ENCODE measurements around the gene SPECC1. TPM values are rescaled to one million over a fixed set of nuclear protein-coding genes. Genes with fewer than 3 reads are reported as not detected.

SPECC1 gene
- total and polyA plus RNA-seq, 9 of the 15 experiments (the other 6 are each of a cell fraction or from before 2014, with no cell fraction given): 2.4 to 19.6 (median 14.7) TPM

DNA sequence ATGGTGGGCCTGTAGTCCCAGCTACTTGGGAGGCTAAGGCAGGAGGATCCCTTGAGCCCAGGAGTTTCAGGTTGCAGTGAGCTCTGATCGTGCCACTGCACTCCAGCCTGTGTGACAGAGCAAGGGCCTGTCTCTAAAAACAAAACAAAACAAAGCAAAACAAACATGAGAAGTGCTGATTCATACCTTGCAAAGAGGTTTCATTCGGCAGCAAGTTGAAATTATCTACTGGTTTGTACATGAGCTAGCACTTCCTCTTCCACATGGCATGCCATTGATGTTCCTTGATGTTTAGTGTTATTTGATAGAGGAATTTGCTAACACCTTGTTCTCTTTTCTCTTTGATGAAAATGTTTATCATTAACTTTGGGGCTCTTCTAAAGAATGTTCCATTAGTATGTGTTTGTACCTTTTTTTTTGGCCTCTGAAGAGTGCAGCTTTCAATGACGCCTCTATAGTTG lies 50.6 kb downstream of the SPECC1 start (continued):
- TF ChIP-seq, protein P1, sequence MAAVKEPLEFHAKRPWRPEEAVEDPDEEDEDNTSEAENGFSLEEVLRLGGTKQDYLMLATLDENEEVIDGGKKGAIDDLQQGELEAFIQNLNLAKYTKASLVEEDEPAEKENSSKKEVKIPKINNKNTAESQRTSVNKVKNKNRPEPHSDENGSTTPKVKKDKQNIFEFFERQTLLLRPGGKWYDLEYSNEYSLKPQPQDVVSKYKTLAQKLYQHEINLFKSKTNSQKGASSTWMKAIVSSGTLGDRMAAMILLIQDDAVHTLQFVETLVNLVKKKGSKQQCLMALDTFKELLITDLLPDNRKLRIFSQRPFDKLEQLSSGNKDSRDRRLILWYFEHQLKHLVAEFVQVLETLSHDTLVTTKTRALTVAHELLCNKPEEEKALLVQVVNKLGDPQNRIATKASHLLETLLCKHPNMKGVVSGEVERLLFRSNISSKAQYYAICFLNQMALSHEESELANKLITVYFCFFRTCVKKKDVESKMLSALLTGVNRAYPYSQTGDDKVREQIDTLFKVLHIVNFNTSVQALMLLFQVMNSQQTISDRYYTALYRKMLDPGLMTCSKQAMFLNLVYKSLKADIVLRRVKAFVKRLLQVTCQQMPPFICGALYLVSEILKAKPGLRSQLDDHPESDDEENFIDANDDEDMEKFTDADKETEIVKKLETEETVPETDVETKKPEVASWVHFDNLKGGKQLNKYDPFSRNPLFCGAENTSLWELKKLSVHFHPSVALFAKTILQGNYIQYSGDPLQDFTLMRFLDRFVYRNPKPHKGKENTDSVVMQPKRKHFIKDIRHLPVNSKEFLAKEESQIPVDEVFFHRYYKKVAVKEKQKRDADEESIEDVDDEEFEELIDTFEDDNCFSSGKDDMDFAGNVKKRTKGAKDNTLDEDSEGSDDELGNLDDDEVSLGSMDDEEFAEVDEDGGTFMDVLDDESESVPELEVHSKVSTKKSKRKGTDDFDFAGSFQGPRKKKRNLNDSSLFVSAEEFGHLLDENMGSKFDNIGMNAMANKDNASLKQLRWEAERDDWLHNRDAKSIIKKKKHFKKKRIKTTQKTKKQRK (IDR thresholded peaks at IDR 0.05; ENCODE audit: borderline replicate concordance, low read depth, low read length): no peak
- TF ChIP-seq TRIM24 (IDR thresholded peaks at IDR 0.05): peak; percentile 46 to 79; a peak in 1 of 4 replicates
- peak; percentile 66 for TF ChIP-seq EP300 (IDR thresholded peaks at IDR 0.05; ENCODE audit: low read length)
- TF ChIP-seq ZNF76 (CRISPR knock-in tag; IDR thresholded peaks at IDR 0.05; ENCODE audit: borderline replicate concordance): no peak
- no peak for TF ChIP-seq CBFB (CRISPR knock-in tag; IDR thresholded peaks at IDR 0.05)
- TF ChIP-seq, protein P2, sequence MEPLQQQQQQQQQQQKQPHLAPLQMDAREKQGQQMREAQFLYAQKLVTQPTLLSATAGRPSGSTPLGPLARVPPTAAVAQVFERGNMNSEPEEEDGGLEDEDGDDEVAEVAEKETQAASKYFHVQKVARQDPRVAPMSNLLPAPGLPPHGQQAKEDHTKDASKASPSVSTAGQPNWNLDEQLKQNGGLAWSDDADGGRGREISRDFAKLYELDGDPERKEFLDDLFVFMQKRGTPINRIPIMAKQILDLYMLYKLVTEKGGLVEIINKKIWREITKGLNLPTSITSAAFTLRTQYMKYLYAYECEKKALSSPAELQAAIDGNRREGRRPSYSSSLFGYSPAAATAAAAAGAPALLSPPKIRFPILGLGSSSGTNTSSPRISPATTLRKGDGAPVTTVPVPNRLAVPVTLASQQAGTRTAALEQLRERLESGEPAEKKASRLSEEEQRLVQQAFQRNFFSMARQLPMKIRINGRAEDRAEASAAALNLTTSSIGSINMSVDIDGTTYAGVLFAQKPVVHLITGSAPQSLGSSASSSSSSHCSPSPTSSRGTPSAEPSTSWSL (CRISPR knock-in tag; IDR thresholded peaks at IDR 0.05; ENCODE audit: borderline replicate concordance): no peak
- no peak for TF ChIP-seq ZNF77 (CRISPR knock-in tag; IDR thresholded peaks at IDR 0.05)
- no peak for TF ChIP-seq EZH2 (IDR thresholded peaks at IDR 0.05; ENCODE audit: borderline replicate concordance, low read depth, low read length)
- TF ChIP-seq, protein P3, sequence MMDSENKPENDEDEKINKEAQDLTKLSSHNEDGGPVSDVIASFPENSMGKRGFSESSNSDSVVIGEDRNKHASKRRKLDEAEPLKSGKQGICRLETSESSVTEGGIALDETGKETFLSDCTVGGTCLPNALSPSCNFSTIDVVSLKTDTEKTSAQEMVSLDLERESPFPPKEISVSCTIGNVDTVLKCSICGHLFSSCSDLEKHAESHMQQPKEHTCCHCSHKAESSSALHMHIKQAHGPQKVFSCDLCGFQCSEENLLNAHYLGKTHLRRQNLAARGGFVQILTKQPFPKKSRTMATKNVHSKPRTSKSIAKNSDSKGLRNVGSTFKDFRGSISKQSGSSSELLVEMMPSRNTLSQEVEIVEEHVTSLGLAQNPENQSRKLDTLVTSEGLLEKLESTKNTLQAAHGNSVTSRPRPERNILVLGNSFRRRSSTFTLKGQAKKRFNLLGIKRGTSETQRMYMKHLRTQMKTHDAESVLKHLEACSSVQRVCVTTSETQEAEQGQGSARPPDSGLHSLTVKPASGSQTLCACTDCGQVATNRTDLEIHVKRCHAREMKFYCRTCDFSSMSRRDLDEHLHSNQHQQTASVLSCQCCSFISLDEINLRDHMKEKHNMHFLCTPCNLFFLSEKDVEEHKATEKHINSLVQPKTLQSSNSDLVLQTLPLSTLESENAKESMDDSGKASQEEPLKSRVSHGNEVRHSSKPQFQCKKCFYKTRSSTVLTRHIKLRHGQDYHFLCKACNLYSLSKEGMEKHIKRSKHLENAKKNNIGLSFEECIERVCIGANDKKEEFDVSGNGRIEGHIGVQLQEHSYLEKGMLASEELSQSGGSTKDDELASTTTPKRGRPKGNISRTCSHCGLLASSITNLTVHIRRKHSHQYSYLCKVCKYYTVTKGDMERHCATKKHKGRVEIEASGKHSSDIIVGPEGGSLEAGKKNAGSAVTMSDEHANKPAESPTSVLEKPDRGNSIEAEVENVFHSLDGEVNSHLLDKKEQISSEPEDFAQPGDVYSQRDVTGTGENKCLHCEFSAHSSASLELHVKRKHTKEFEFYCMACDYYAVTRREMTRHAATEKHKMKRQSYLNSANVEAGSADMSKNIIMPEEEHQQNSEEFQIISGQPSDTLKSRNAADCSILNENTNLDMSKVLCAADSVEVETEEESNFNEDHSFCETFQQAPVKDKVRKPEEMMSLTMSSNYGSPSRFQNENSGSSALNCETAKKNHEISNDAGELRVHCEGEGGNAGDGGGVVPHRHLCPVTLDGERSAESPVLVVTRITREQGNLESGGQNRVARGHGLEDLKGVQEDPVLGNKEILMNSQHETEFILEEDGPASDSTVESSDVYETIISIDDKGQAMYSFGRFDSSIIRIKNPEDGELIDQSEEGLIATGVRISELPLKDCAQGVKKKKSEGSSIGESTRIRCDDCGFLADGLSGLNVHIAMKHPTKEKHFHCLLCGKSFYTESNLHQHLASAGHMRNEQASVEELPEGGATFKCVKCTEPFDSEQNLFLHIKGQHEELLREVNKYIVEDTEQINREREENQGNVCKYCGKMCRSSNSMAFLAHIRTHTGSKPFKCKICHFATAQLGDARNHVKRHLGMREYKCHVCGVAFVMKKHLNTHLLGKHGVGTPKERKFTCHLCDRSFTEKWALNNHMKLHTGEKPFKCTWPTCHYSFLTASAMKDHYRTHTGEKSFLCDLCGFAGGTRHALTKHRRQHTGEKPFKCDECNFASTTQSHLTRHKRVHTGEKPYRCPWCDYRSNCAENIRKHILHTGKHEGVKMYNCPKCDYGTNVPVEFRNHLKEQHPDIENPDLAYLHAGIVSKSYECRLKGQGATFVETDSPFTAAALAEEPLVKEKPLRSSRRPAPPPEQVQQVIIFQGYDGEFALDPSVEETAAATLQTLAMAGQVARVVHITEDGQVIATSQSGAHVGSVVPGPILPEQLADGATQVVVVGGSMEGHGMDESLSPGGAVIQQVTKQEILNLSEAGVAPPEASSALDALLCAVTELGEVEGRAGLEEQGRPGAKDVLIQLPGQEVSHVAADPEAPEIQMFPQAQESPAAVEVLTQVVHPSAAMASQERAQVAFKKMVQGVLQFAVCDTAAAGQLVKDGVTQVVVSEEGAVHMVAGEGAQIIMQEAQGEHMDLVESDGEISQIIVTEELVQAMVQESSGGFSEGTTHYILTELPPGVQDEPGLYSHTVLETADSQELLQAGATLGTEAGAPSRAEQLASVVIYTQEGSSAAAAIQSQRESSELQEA (IDR thresholded peaks at IDR 0.05; ENCODE audit: low read depth): no peak
- TF ChIP-seq BRD4 (IDR thresholded peaks at IDR 0.05): no peak
- TF ChIP-seq JUND (IDR thresholded peaks at IDR 0.05; ENCODE audit: borderline replicate concordance, low read depth, low read length): peak; percentile 41; the same call in 1 of the 2 replicates
- TF ChIP-seq JUND (tag; IDR thresholded peaks at IDR 0.05; ENCODE audit: borderline replicate concordance, low read depth, low read length): no peak; the same call in 2 of the 3 replicates
- TF ChIP-seq, protein P4, sequence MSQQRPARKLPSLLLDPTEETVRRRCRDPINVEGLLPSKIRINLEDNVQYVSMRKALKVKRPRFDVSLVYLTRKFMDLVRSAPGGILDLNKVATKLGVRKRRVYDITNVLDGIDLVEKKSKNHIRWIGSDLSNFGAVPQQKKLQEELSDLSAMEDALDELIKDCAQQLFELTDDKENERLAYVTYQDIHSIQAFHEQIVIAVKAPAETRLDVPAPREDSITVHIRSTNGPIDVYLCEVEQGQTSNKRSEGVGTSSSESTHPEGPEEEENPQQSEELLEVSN (IDR thresholded peaks at IDR 0.05; ENCODE audit: borderline replicate concordance in 1 of 2, extremely low read depth in 1 of 2, insufficient read depth in 1 of 2, insufficient read length in 1 of 2, low read depth in 1 of 2, low read length in 1 of 2, poor library complexity in 1 of 2, severe bottlenecking in 1 of 2): peak; percentile 35 to 60
- no peak for TF ChIP-seq RUNX1 (IDR thresholded peaks at IDR 0.05; ENCODE audit: low read depth)
